A204.1 (cell line): ENCODE data around the gene C1QTNF12.
A peak's percentile ranks its signal among the peaks of the same experiment; 100 is the strongest.

ENCODE experiments used
- FAIRE-seq: peaks from 2 replicates; lab custom pipeline; 2012; peaks lifted over from hg19 to GRCh38; lab: Jason Lieb, UNC

The C1QTNF12 gene

DNA sequence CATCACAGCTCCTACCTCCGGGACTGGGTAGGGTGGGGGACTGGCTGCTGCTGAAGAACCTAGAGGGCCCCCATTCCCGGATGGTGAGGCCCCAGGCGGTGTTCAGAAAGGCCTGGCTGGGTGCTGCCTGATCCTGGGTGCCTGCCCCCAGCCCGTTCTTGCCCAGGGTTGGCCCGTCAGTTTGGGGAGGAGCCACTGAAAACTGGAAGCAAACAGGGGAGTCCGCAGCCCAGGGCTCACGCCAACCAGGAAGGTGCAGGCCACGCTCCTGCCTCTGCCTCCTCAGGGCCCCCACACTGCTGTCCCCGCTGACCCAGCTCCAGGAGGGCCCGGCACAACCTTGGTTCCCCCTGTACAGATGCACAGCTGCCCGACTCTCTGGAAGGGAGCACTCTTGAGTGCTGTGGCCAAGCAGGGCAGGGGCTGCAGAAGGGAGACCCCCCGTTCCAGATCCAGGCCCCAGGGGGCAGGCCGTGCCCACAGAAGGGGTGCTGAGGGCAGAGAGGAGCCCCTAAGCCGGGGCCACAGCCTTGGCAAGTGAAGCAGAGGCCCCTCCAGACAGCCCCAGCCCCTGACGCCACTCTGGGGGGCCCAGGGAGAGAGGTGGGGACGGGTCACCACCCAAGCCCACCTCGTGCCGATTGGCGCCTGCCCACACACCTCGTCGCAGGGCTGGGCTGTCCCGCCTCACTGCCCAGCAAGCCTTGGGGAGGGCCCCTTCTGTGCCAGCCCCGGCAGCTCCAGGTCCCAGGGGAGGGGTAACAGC is 5.5 kb downstream of the C1QTNF12 start:
- no peak for FAIRE-seq

DNA sequence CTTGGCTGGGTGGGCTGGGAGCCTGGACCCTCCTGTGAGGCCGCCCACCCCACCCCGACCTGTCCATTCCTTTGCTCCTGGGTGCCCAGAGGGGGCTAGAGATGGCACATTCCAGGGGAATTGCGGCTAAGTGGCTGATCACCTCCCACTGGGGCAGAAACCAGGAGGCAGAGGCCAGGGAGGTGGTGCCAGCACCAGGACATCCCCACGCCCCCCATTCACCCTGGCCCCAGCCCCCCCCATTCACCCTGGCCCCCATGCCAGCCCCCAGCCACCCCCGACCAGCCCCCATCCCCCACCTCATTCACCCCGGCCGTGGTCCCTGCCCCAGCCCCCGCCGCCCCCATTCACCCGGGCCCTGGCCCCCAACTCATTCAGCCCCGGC is 6.2 kb downstream of the C1QTNF12 start:
- FAIRE-seq = no peak

DNA sequence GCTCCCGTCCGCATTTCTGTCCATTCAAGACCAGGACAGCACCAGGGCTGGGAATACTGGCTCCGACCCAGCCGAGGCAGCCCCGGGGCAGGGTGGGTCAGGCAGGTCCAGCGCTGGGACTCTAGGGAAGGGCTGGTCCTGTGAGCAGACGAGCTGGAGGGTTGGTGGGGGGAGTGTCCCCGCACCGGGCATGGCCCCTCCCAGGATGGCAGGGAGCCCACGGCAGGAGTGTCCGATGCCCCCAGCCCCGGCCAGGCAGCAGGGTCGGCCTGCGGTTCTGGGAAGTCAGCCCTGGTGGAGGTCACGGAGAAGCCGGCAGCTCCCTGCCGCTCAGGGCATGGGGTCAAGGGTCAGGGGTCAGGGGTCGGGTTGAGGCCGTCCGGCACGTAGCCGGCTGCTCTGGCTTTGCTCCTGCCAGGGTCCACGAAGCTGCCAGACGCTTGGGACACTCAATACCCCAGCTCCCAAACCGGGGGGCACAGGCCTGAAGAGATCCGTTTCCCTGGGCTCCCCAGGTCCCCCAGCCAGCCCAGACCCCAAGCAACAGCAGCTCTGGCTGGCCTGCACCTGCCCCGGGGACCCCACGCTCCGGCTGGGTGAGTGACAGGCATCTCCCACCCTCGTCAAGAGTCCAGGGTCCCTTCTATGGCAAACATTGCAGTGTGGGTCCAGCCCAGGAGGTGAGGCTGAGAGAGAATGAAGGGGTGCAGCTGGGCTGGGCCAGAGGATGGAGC is 6.7 kb downstream of the C1QTNF12 start:
- no peak for FAIRE-seq

DNA sequence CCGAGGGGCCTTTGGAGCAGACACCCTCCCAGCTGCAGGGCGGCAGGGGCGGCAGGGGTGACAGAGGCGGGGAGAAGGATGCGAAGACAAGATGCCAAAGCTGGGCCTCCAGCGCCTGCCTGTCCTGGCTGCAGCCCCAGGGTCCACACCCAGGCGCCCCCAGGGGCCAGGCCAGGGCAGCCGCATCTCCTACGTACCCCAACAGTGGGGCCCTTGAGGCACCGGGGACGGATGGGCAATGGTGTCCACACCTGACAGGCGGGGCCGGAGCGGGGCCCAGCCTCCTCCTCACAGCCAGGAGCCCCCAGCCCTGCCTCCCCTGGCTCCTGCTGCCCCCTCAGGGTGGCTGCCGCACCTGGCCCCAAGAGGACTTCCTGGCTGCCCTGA is 7.3 kb downstream of the C1QTNF12 start:
- FAIRE-seq = no peak

DNA sequence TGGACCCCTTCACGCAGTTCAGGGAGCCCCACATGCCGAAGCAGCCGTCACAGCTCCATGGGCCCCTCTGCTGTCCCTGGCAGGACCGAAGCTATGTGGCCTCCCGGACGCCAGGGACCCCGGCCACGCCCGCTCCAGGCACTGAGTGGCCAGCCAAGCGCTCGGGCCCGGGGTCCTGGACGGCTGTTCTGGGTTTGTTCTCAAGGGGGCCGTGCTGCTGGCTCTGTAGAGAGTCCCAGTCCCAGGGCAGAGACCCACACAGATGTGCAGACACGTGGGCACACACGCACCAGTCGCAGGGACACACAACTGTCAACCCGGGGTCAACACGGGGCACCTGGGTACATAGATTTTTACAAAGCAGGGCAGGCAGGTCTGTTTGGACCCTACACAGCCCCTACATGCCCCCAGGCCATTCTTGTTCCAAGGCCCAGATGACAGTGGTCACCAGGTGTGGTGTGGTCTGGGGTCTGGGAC is 7.8 kb downstream of the C1QTNF12 start:
- no peak for FAIRE-seq

DNA sequence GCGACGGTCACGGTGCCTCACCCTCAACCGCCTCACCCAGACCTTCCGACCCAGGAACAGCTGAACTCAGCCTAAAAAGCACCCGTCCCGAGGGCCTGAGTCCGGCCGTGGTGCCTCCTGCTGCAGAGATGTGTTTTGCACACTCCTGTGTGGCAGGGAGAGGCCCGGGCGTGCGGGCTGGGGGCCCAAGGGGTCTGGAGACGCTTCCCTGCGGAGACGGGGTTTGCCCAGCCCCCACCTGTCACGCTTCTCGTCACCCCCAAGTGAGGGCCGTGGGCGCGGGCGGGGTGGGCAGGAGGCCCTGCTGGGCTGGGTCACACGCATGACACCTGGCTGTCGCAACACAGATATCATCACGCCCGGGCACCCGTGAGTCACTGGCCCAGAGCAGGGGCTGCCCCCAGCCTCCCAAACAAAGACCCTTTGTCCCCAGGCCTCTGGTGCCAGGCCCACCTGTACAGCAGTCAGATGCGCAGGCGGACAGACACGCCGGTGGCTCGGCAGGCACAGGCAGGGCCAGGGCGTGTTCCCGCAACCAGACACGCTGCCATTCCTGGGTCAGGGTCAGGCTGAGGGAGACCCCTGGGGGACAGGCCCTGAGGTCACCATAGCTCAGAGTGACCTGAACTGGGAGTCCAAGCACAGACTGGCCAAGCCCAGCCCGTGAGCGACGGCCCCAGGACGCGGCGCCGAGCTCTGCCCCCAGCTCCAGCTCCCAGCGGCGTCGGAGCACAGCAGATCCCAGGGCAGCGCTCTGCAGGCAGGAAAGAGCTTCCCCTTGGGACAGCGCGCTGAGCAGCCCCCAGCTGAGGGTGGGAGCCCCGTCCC is 8.4 kb downstream of the C1QTNF12 start:
- FAIRE-seq = no peak

DNA sequence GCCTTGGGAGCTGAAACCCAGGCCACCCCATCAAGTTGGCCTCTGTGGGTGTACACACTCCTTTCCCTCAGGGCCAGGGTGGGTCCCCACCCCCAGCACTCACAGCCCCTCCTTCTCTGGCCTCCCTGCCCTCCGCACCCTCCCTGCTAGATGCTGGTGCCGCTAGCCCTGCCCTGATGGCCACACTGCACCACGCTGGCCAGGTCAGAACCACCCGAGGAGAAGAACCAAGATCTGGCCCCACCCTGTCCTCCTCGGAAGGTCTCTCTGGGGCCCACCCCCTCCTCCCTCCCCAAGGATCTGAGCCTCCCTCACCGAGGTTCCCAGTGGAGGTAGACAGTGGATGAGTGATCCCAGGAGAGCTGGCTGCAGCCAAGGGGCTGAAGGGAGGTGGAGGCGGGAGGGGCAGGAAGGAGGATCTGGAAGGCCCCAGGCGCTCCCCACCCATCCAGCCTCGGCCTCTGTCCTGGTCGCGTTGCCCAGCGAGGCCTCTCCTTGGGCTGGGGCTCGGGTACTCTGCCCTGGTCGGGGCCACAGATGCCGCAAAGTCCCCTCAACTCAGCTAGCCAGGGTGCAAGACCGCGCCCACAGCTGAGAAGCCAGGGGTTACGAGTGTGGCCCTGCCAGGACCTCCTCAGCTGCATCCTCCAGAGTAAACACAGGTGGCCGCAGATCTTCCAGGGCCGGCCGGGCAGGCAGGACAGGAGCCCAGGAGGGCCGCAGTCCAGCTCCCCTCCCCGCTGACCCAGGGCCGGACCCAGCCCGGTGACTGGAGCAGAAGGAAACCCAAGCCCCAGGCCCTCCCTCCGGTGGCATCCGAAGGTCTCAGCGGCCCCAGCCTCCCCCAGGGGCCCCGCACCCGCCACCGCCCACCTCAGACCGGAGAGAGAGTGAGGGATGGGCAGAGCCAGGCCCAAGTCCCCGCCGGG is 9.3 kb downstream of the C1QTNF12 start:
- FAIRE-seq = no peak

DNA sequence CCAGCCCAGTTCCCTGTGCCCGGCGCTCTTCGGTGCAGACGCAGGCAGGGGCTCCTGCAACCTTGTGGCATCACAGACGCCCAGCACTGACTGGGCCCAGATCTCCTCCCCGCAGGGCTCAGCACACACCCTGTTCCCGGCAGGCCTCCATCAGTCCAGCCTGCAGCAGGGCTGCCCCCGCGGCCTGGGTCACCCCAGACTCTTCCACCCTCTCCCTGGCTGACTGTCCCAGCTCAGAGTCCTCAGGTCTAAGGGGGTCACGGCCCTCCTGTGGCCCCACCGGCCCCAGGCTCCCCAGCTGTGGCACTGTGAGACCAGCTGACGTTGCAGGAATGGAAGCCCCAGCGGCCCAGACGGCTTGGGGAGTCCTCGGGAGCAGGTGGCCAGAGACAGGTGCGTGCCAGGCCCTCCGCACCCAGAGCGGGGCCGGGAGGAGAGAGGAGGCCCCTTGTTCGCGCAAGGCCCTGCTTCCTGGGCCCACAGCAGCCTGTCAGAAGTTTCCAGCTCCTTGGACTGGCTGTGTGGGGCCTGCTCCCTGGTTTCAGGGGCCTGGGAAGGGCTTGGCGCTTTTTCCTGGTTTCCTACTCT is 10.3 kb downstream of the C1QTNF12 start:
- FAIRE-seq = no peak

DNA sequence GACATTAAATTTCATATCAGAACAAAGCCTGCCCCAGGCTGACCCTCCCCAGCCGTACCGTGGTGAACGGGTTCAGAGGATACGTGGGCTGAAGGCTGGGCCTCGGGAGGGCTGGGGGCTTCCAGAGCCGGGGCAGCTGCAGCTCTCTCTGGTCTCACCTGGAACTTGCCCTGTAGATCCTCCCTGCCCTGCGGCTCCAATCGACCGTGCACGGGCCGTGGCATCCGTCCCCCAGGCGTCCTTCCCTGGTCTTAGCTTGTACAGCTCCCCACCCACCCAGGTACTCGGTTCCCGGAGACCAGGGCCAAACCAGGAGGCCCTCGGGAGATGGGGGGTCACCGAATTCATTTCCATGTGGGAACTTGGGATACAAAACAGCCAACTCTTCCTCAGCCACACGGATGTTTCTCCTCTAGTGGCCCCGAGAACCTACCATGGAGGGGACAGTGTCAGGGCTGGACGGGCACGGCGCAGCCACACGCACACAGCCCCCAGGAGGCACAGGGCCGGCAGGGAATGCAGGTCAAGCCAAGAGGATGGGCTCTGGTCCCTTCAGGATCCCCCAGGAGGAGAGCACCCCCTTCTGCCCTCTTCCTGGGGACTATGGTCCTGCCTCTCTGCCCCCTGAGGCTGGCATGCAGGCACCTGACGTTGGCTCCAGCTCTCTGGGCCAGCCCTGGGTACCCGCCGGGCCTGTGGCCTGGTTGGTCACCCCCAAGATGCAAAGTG is 11.3 kb downstream of the C1QTNF12 start:
- no peak for FAIRE-seq

DNA sequence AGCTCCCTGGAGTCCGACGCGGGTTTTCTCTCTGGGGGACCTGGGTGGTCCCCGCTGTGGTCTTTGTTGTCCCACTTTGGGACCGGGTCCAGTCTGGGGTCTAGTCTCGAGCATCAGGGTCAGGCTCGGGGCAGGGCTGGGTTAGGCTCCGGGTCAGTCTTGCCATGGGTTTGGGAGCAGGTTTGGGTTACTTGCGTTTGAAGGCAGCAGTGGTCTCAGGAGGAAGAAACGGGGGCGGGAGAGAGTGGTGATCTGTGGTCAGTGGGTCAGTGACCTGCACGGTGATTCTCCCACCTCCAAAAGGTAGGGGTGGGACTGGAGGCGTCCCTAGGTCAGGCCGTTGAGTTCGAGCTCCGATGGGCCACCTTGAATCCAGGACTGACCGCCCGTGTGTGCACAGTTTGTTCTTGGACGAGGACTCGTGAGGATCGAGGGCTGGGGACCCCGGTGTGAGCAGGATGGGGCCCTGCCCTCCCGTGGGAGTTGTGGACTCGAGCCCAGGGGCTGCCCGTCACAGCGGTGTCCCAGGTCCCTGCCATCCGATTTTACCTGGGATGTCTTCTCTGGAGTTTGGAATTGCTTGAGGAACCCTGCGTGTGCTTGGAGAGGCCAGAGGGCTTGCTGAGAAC is 12.2 kb downstream of the C1QTNF12 start:
- FAIRE-seq = no peak

DNA sequence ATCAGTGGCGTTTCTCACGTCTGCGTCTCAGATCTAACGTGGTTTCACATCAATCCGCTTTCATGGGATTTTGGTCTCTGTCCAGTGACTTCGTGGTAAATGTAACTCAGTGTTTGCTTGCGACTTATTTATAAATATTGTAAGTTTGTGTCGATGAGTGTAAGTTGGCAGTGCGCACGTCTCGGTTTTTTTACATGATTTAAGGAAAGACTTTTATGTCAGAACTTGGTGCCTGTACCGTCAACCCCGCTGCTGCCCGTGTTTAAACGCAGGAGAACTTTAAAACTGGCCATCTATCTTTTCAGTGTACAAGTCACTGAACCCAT is 13.0 kb downstream of the C1QTNF12 start:
- FAIRE-seq = no peak

DNA sequence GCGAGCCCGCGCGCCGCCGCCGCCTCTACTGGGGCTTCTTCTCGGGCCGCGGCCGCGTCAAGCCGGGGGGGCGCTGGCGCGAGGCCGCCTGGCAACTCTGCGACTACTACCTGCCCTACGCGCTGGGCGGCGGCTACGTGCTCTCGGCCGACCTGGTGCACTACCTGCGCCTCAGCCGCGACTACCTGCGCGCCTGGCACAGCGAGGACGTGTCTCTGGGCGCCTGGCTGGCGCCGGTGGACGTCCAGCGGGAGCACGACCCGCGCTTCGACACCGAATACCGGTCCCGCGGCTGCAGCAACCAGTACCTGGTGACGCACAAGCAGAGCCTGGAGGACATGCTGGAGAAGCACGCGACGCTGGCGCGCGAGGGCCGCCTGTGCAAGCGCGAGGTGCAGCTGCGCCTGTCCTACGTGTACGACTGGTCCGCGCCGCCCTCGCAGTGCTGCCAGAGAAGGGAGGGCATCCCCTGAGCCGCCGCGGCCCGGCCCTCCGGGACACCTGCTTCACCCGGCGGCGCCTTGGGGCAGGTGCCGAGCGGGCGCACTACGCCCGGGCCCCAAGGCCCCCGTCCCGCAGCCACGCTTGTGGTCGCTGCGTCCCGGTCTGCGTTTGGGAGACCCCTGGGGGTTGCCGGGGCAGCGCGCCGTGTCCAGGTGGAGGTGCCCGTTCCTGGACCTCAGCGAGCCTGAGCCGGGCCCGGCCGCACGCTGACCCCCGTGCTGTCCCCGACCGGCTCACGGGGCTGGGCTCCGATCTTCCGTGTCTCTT is 13.5 kb downstream of the C1QTNF12 start:
- FAIRE-seq = no peak

DNA sequence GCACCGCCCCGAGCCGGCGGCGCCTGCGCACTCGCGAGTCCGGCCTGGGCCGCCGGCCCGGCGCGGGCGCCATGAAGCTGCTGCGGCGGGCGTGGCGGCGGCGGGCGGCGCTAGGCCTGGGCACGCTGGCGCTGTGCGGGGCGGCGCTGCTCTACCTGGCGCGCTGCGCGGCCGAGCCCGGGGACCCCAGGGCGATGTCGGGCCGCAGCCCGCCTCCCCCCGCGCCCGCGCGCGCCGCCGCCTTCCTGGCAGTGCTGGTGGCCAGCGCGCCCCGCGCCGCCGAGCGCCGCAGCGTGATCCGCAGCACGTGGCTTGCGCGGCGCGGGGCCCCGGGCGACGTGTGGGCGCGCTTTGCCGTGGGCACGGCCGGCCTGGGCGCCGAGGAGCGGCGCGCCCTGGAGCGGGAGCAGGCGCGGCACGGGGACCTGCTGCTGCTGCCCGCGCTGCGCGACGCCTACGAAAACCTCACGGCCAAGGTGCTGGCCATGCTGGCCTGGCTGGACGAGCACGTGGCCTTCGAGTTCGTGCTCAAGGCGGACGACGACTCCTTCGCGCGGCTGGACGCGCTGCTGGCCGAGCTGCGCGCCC is 14.2 kb downstream of the C1QTNF12 start, which contains the start of gene B3GALT6:
Gene B3GALT6 (plus strand): TSS at position 30 of the 588 bp plus-strand sequence. CDS start 42 bp downstream, at position 72.
- no peak for FAIRE-seq

DNA sequence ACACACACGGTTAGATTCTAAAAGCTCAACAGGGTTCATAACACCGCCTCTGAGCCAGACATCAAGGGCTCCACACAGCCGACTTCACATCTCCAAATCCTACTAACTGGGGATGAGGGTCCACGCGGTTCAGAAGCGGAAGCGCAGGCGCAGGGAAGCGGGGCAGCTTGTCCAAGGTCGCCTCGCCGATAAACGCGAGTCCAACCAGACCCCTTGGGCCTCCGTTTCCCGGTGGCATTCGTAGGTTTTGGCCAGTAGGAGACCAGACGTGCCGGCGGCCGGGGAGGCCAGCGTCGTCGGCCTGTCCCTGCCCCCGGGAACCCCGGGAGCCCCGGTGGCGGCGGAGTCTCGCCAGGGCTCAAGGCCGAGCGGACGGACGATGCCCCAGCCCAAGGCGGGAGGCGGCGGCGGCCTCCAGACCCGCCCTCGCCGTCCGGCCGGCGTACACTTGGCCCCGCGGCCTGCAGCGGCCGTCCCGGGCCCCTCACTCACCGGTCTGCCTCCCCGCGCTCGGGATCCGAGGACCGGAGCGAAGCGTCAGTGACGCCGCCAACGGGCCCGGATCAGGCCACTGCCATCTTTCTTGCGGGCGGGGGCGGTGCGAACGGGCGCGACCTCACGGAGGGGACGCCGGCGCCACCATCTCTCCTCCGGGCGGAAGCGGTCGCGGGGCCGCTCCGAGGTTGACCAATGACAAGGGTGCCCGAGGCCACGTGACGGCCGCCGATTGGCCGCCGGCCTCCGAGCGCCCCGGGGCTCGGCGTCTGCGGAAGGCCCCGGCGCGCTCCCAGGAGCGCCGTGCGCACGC is 14.9 kb downstream of the C1QTNF12 start, which contains the start of gene SDF4:
Gene SDF4 (minus strand): TSS at position 602 of the 808 bp plus-strand sequence. CDS start 3,229 bp downstream, outside the sequence.
- no peak for FAIRE-seq

DNA sequence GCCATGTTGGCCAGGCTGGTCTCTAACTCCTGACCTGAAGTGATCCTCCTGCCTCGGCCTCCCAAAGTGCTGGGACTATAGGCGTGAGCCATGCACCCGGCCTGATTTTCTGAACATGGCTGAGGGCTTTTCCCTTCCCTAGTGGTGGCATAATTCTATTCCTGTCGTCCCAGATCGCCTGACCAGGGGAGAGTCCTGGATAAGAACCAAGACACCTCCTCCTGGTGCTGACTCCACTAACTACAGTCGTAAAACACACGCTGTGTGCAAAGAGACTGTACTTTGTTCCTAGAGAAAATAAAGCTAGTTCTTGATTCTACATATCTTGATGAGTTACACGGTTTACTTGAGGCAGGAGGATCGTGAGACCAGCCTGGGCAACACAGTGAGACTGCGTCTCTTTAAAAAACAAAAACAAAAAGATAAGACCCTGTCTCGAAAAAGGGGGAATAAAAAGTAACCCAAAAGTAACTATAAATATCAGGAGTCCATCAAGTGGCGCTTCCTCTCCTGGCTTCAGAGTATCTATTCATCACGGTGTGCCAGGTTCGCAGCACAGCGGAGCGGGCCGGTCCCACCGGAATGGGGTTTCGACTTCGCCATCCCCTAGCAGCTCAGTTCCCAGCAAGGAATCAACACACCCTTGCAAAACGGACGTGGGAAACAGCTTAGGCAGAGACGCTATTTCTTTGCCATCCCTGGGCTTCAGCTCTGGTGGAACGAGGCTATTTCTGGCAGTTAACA is 15.7 kb downstream of the C1QTNF12 start:
- peak; percentile 48 for FAIRE-seq

DNA sequence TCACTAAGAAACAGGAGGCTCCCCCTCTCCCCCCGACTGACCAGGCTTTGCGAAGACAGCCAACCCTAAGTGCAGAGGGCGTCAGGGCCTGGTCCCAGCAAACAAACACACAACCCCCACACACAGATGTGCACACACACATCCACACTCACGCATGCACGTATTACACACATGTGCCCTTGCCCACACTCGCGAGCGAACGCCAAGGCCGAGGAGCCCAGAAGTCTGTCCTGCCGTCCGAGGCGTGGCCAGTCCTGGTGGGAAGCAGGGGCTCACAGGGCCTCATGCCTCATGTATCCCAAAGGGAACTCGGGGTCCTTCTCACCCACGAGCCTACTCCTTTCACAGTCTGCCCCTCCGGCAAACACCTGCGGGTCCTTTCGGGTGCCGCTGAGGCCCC is 16.8 kb downstream of the C1QTNF12 start:
- FAIRE-seq = no peak
